Fibroblast of the aortic adventitia (primary cell): ENCODE results near the gene GOLGA8B. TPM values are rescaled to one million over a fixed set of nuclear protein-coding genes. Genes with fewer than 3 reads are reported as not detected.

Experiments used
- DNase-seq: peaks from one replicate; pipeline ENCODE4 v3.0.0-alpha.2; 2010; ENCODE audit warnings: low read depth
- H3K4me3 ChIP-seq: 2 replicates; pipeline ENCODE4 v1.5.1; 2011; ENCODE audit warnings: low read depth, mild to moderate bottlenecking, control low read depth, low read length, moderate library complexity
- CTCF ChIP-seq: IDR thresholded peaks from 2 replicates; pipeline ENCODE4 v1.5.1; 2011; ENCODE audit warnings: mild to moderate bottlenecking, low read length, control low read depth, inconsistent platforms; ENCODE audit not compliant: insufficient read depth
- total RNA-seq: library from RNA; depleted of rRNA; stranded (reverse); fragments of >200 nt; gene quantifications from 2 replicates; pipeline ENCODE4 v1.2.3, GENCODE V29; 2012; ENCODE audit warnings: low replicate concordance

GOLGA8B gene
- total RNA-seq, 1 donor = 18.0 TPM

- no peak for DNase-seq
- TF ChIP-seq CTCF = no peak
- H3K4me3 ChIP-seq = no peak overlapping the region
Observed at GRCh38 chr15:34609102-34610057, 25.9 kb upstream of the GOLGA8B start.

GRCh38 chr15:34608517-34608916 lies 25.1 kb upstream of the GOLGA8B start:
- no peak for TF ChIP-seq CTCF
- no peak for DNase-seq
- no peak overlapping the region for H3K4me3 ChIP-seq

- TF ChIP-seq CTCF = no peak
- H3K4me3 ChIP-seq = no peak overlapping the region
- DNase-seq = no peak
Observed at GRCh38 chr15:34607832-34608231, 24.4 kb upstream of the GOLGA8B start.

GRCh38 chr15:34606545-34606944 lies 23.1 kb upstream of the GOLGA8B start:
- no peak for DNase-seq
- no peak overlapping the region for H3K4me3 ChIP-seq
- no peak for TF ChIP-seq CTCF

- no peak overlapping the region for H3K4me3 ChIP-seq
- DNase-seq = no peak
- no peak for TF ChIP-seq CTCF
Observed at GRCh38 chr15:34606131-34606530, 22.7 kb upstream of the GOLGA8B start.

GRCh38 chr15:34603095-34603494 lies 19.6 kb upstream of the GOLGA8B start:
- no peak overlapping the region for H3K4me3 ChIP-seq
- no peak for TF ChIP-seq CTCF
- DNase-seq = no peak
